Measurements from ENCODE around the gene RNF213. TPM values are rescaled to one million over a fixed set of nuclear protein-coding genes. Genes with fewer than 3 reads are reported as not detected.

RNF213 gene
- total RNA-seq, 1 donor from 2014 or later: 29.6 TPM

DNA sequence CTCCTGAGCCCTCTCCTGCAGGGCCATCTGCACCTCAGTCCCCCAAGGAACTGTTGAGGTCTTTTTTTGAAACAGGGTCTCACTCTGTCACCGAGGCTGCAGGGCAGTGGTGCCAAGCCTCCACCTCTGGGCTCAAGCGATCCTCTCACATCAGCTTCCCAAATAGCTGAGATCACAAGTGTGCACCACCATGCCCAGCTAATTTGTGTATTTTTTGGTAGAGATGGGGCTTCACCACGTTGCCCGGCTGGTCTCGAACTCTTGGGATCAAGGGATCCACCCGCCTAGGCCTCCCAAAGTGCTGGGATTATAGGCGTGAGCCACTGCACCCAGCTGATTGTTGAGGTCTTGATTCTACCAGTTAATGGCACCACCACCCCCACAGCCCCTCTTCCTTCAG, 126.4 kb downstream of the RNF213 start:
- no peaks in the 10 kb centered on the region for H3K27me3 Mint-ChIP-seq (ENCODE audit: low read depth)
- TF ChIP-seq, protein P1, sequence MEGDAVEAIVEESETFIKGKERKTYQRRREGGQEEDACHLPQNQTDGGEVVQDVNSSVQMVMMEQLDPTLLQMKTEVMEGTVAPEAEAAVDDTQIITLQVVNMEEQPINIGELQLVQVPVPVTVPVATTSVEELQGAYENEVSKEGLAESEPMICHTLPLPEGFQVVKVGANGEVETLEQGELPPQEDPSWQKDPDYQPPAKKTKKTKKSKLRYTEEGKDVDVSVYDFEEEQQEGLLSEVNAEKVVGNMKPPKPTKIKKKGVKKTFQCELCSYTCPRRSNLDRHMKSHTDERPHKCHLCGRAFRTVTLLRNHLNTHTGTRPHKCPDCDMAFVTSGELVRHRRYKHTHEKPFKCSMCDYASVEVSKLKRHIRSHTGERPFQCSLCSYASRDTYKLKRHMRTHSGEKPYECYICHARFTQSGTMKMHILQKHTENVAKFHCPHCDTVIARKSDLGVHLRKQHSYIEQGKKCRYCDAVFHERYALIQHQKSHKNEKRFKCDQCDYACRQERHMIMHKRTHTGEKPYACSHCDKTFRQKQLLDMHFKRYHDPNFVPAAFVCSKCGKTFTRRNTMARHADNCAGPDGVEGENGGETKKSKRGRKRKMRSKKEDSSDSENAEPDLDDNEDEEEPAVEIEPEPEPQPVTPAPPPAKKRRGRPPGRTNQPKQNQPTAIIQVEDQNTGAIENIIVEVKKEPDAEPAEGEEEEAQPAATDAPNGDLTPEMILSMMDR (conservative IDR thresholded peaks at IDR 0.05): no peak
- peaks cover 5% of the 10 kb centered on the region for H3K36me3 Mint-ChIP-seq (ENCODE audit: low read depth)
- no peaks in the 10 kb centered on the region for H3K4me1 Mint-ChIP-seq
- H3K27ac Mint-ChIP-seq (ENCODE audit: unreplicated experiment): peak overlapping the region; percentile 66
- no peaks in the 10 kb centered on the region for H3K9me3 Mint-ChIP-seq
- DNase-seq (ENCODE audit: low read depth, low spot score): no peak
- no peak overlapping the region for H3K4me3 Mint-ChIP-seq

DNA sequence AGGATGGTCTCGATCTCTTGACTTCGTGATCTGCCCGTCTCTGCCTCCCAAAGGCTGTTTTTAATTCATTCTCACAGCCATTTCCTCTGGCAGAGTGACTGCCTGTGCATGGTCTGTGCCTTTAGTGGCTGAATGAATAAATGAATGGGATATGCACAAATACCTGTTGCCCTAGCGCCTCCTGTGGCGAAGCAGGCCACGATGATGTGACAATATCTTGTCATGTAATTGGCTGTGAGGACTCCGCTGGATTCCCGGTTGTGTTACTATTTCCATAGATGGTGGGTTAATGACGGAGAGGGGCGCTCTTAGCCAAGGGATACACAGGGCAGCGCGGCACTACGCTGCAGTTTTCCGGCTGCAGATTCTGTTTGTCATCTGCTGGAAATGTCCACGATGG, 127.5 kb downstream of the RNF213 start:
- DNase-seq (ENCODE audit: low read depth, low spot score): no peak
- H3K36me3 Mint-ChIP-seq (ENCODE audit: low read depth): peaks cover 3% of the 10 kb centered on the region
- TF ChIP-seq, protein P1 (conservative IDR thresholded peaks at IDR 0.05): no peak
- H3K9me3 Mint-ChIP-seq: no peaks in the 10 kb centered on the region
- no peaks in the 10 kb centered on the region for H3K27me3 Mint-ChIP-seq (ENCODE audit: low read depth)
- no peak overlapping the region for H3K4me3 Mint-ChIP-seq
- H3K4me1 Mint-ChIP-seq: no peaks in the 10 kb centered on the region
- peak overlapping the region; percentile 50 for H3K27ac Mint-ChIP-seq (ENCODE audit: unreplicated experiment)

DNA sequence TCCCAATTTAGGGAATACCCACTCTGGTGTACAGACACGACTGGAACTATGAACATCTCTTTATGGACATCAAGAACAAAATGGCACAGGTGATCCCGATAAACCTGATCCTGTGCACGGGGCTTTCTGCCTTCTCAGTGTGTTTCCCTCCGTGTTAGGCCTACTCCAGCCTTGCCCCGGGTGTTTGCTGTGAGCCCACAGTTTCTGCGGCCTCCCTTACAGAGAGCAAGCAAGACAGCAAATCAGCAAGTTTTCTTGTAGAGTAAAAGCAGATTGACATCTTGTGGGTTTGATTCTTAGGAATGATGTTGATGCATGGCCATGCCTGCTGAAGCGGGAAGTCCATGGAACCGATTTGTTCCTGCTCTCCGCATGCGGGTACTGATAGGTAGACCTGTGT, 127.9 kb downstream of the RNF213 start:
- H3K4me3 Mint-ChIP-seq: no peak overlapping the region
- H3K9me3 Mint-ChIP-seq: no peaks in the 10 kb centered on the region
- TF ChIP-seq, protein P1 (conservative IDR thresholded peaks at IDR 0.05): no peak
- H3K27ac Mint-ChIP-seq (ENCODE audit: unreplicated experiment): peak overlapping the region; percentile 28
- no peak for DNase-seq (ENCODE audit: low read depth, low spot score)
- H3K36me3 Mint-ChIP-seq (ENCODE audit: low read depth): no peaks in the 10 kb centered on the region
- H3K4me1 Mint-ChIP-seq: no peaks in the 10 kb centered on the region
- H3K27me3 Mint-ChIP-seq (ENCODE audit: low read depth): no peaks in the 10 kb centered on the region

DNA sequence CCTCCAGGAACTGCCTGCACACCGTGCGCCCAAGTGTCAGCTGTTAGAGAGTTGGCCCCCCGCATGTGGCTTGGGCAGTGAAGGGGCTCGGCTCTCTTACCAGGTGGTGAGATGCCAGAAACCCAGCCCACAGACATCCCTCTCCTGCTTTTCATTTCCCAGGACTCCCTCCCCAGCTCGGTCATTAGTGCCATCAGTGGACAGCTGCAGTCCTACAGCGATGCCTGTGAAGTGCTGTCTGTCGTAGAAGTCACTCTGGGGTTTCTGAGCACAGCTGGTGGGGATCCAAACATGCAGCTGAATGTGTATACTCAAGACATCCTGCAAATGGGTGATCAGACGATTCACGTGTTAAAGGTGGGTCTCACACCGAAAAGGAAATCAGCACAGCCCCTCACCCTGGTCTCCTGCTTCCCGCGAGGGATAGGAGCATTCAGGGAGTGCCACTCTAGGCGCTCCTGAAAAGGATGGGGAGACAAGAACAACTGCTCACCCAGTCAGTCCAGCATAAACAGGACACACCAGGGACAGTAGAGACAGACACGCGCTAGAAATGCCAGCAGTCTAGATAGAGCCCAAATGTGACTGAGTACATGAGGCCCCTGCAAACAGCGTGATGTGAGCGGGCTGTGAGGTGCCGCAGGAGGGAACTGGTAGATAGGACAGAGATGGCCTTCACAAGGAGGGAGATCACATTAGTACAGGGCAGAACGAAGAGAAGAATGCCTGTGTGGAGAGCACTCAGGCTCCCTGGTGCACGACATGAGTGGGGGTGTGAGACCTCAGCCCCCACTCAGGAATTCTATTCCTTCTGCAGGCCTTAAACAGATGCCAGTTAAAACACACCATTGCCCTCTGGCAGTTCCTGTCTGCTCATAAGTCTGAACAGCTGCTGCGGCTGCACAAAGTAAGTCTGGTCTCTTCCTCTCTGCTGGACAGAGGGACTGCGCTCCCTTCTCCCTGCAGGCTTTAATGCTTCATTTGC, 128.7 kb downstream of the RNF213 start:
- TF ChIP-seq, protein P1 (conservative IDR thresholded peaks at IDR 0.05): no peak
- no peaks in the 10 kb centered on the region for H3K4me1 Mint-ChIP-seq
- H3K27ac Mint-ChIP-seq (ENCODE audit: unreplicated experiment): peak overlapping the region; percentile 28
- H3K9me3 Mint-ChIP-seq: no peaks in the 10 kb centered on the region
- H3K4me3 Mint-ChIP-seq: no peak overlapping the region
- no peak for DNase-seq (ENCODE audit: low read depth, low spot score)
- no peaks in the 10 kb centered on the region for H3K36me3 Mint-ChIP-seq (ENCODE audit: low read depth)
- no peaks in the 10 kb centered on the region for H3K27me3 Mint-ChIP-seq (ENCODE audit: low read depth)

DNA sequence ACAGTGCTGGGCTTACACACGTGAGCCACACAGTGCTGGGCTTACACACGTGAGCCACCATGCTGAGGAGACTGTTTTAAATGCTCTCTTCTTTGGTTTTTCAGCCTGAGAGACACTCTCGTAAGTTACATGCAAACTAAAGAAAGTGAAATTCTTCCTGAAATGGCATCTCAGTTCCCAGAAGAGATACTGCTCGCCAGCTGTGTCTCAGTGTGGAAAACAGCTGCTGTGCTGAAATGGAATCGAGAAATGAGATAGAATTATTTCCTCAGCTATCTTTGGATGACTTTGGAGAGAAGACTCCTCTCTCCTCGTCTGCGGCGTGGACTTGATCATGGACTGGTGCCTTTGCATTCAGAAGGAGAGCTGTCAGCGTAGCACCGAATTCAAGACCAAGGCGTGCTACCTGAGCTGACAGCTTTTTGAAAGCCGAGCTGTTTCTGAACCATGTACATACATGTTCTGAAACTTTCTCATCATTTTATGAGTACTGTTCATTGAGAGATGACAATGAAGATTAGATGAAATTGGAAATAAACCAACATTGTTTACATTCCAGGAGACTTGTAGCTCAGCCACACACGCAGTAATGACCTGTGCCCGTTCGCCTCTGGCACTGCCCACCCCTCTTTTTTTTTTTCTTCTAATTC, 132.7 kb downstream of the RNF213 start:
- Mint-ChIP-seq H3K9me3 (no peaks in the 10 kb centered on the region), H3K4me1 (no peaks in the 10 kb centered on the region), H3K27me3 (ENCODE audit: low read depth) (no peaks in the 10 kb centered on the region), H3K4me3 (no peak overlapping the region), H3K27ac (ENCODE audit: unreplicated experiment) (no peak overlapping the region), H3K36me3 (ENCODE audit: low read depth) (no peaks in the 10 kb centered on the region)
- TF ChIP-seq, protein P1 (conservative IDR thresholded peaks at IDR 0.05): no peak
- no peak for DNase-seq (ENCODE audit: low read depth, low spot score)

All from neural crest cell (in vitro differentiated cells).